Transverse colon (tissue), 4 donors: ENCODE data around the gene OR9A4.

Experiments
- CTCF ChIP-seq, 5 experiments: fragments of 200-600 bp in 3 of 5; fragments of 450-650 bp in 2 of 5; sonication (generic) in 3 of 5; IDR thresholded peaks; 1 replicate in 2 of 5; 2 replicates in 3 of 5; pipeline ENCODE4 v1.5.1; 2016 to 2017; ENCODE audit warnings: antibody characterized with exemption in 5 of 5, inconsistent platforms in 3 of 5, mild to moderate bottlenecking in 2 of 5, moderate library complexity in 1 of 5
- EP300 ChIP-seq: sonication (generic); formaldehyde crosslinking; IDR thresholded peaks from one replicate; pipeline ENCODE4 v1.6.1; 2017; ENCODE audit warnings: antibody characterized with exemption, low read depth
- POLR2A ChIP-seq: fragments of 450-650 bp; IDR thresholded peaks from one replicate; pipeline ENCODE4 v1.6.1; 2016; ENCODE audit warnings: antibody characterized with exemption, mild to moderate bottlenecking, moderate library complexity
- POLR2AphosphoS5 ChIP-seq, 3 donors: sonication (generic); formaldehyde crosslinking; IDR thresholded peaks; one replicate each; pipeline ENCODE4 v1.6.1; 2016; ENCODE audit warnings: antibody characterized with exemption in 3 of 3

DNA sequence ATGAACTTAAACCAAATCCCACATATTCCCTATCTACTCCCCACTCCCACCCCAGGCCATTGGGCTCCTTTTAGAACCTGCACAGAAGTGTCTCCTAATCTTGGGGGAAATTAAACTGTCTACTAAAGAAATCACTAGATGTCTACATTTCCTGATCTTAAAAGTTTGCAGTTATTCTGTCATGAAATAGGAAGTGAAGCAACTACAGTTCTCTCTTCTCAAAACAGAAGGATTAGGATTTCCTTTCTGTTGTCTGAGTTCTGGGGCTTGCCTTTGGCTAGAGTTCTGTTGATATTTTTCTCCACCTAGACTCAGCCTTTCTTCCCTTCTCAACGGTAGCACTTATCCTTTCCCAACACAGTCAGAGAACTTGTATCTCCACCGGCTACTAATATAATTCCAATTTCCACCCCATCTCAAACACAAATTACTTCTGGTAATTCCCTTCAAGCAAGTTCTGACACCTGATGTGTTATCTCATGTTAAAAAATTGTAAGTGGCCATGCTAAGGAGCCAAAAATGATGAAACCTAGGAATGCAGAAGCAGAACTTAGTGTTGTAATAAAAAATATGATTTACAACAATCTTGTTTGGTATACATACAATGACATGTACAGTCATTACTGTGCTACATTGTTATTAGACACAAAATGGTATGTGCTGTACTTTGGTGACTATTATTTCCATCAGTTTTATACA is 12.1 kb downstream of the OR9A4 start:
- TF ChIP-seq CTCF (IDR thresholded peaks at IDR 0.05) = no peak
- no peak for TF ChIP-seq EP300
- no peak for TF ChIP-seq POLR2AphosphoS5 (IDR thresholded peaks at IDR 0.05)
- no peak for TF ChIP-seq POLR2A
